Esophagus squamous epithelium (tissue), 5 donors: ENCODE results near the gene EN2. TPM values are rescaled to one million over a fixed set of nuclear protein-coding genes. Genes with fewer than 3 reads are reported as not detected.
A peak's percentile ranks its signal among the peaks of the same experiment; 100 is the strongest.

Experiments used
- DNase-seq: peaks from one replicate; lab custom pipeline; 2025; lab: John Stamatoyannopoulos, UW
- H3K27ac ChIP-seq, 4 donors: fragments of 200-600 bp; sonication (generic); one replicate each; pipeline ENCODE4 v1.5.1; 2016 to 2019; ENCODE audit warnings: mild to moderate bottlenecking in 1 of 4
- H3K27me3 ChIP-seq, 4 donors: fragments of 200-600 bp; sonication (generic); 1 replicate in 3 of 4; 2 replicates in 1 of 4; pipeline versions ENCODE4 v1.5.1 to v1.6.0; 2017 to 2021; ENCODE audit warnings: antibody characterized with exemption in 1 of 4
- H3K36me3 ChIP-seq, 3 donors: fragments of 200-600 bp; sonication (generic); one replicate each; pipeline ENCODE4 v1.5.1; 2016 to 2019
- H3K4me1 ChIP-seq, 3 donors: fragments of 200-600 bp; sonication (generic); one replicate each; pipeline ENCODE4 v1.5.1; 2017 to 2019
- H3K4me3 ChIP-seq, 4 donors: fragments of 200-600 bp; sonication (generic); 1 replicate in 3 of 4; 2 replicates in 1 of 4; pipeline ENCODE4 v1.5.1; 2016 to 2019; ENCODE audit warnings: mild to moderate bottlenecking in 2 of 4, moderate library complexity in 1 of 4
- H3K9me3 ChIP-seq, 3 donors: fragments of 200-600 bp; sonication (generic); one replicate each; pipeline ENCODE4 v1.5.1; 2016 to 2019
- POLR2A ChIP-seq, 4 donors: fragments of 450-650 bp; IDR thresholded peaks; one replicate each; pipeline ENCODE4 v1.6.1; 2017; ENCODE audit warnings: antibody characterized with exemption in 4 of 4, mild to moderate bottlenecking in 4 of 4, moderate library complexity in 3 of 4
- WGBS, 2 donors: methylation state at CpG; one replicate each; pipeline ENCODE4 v1.1.5; 2018; 5-methylcytosine and 5-hydroxymethylcytosine counted together
- intact Hi-C: fragments of 100-400 bp; cut with DNase I; formaldehyde crosslinking; loops from one replicate; pipeline ENCODE4 v1.15.0; 2022
- total RNA-seq, 4 donors: library from RNA; depleted of rRNA; stranded (reverse); fragments of >200 nt; gene quantifications; one replicate each; pipeline ENCODE4 v1.1.0, GENCODE V29; 2016
- TF ChIP-seq, protein P1 (sequence below), 6 experiments: fragments of 450-650 bp in 4 of 6; fragments of 200-600 bp in 2 of 6; sonication (generic) in 2 of 6; IDR thresholded peaks; one replicate each; pipeline ENCODE4 v1.5.1; 2016 to 2019; ENCODE audit warnings: antibody characterized with exemption in 6 of 6, mild to moderate bottlenecking in 4 of 6, moderate library complexity in 4 of 6
- donor health status: DM: yes; HTN: yes; CAD: no.

Gene EN2
- total RNA-seq, 4 donors from 2014 or later, result under 0.01 TPM; not detected in 3

DNA sequence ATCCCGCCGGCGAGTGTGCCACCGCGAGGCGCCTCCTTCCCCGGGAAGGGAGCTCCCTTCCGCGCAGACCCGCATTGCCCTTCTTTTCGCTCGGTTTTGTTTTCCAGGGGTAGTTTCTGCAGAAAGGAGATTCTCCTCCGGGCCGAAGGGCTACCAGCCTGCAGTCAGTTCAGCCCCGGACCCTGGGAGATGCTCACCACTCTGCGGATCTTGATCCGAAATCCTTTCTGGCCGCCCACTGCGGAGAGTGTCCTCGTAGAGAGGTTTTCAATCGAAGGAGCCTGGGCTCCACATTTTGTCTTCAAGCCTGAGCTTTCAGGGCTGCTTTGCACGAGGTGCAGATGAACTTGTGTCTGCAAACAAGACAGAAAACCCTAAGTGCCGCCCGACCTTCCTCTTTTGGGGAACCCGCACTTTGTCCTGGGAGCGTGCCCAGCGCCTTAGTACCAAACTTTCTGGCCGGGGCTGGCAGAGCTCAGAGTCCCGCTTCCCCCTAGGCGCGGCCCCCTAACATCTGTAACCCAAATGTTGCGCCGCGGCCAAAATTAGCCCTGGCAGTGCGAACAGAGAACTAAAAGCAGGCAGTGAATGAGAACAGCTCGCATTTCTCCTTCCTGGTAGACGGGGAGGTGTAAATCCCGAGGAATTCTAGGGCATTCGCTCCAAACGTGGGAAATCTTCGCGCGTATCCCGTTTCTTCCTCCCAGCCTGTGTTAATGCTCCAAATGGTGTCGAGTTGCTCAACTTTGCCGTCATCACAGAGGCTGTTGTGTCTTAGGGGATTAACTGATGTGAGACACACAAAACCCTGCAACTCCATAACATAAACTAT lies 6.7 kb upstream of the EN2 start:
- Histone ChIP-seq H3K27ac (no peak overlapping the region), H3K36me3 (no peaks in the 10 kb centered on the region), H3K27me3 (peaks cover 58 to 100% (median 81%) of the 10 kb centered on the region in 4 donors), H3K9me3 (no peaks in the 10 kb centered on the region), H3K4me3 (no peak overlapping the region), H3K4me1 (peaks cover 16 to 58% (median 19%) of the 10 kb centered on the region in 3 donors)
- intact Hi-C loops, result no loop called here
- 1 to 10% methylated on average over 18 to 33 of the region's 46 CpGs for WGBS, 2 donors
- DNase-seq, result no peak
- TF ChIP-seq, protein P1, sequence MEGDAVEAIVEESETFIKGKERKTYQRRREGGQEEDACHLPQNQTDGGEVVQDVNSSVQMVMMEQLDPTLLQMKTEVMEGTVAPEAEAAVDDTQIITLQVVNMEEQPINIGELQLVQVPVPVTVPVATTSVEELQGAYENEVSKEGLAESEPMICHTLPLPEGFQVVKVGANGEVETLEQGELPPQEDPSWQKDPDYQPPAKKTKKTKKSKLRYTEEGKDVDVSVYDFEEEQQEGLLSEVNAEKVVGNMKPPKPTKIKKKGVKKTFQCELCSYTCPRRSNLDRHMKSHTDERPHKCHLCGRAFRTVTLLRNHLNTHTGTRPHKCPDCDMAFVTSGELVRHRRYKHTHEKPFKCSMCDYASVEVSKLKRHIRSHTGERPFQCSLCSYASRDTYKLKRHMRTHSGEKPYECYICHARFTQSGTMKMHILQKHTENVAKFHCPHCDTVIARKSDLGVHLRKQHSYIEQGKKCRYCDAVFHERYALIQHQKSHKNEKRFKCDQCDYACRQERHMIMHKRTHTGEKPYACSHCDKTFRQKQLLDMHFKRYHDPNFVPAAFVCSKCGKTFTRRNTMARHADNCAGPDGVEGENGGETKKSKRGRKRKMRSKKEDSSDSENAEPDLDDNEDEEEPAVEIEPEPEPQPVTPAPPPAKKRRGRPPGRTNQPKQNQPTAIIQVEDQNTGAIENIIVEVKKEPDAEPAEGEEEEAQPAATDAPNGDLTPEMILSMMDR (IDR thresholded peaks at IDR 0.05), result no peak
- TF ChIP-seq POLR2A (IDR thresholded peaks at IDR 0.05), result no peak

- Histone ChIP-seq H3K27ac (no peak overlapping the region), H3K4me1 (peaks cover 16 to 65% (median 25%) of the 10 kb centered on the region in 3 donors), H3K9me3 (no peaks in the 10 kb centered on the region), H3K27me3 (peaks cover 60 to 100% (median 87%) of the 10 kb centered on the region in 4 donors), H3K4me3 (no peak overlapping the region), H3K36me3 (no peaks in the 10 kb centered on the region)
- DNase-seq, result no peak
- intact Hi-C loops, result no loop called here
- WGBS, 2 donors, result 19 to 24% methylated on average over 9 of the region's 9 CpGs
- TF ChIP-seq, protein P1 (IDR thresholded peaks at IDR 0.05), result no peak
- no peak for TF ChIP-seq POLR2A (IDR thresholded peaks at IDR 0.05)
These were observed 6.1 kb upstream of the EN2 start for GRCh38 chr7:155451840-155452239.

DNA sequence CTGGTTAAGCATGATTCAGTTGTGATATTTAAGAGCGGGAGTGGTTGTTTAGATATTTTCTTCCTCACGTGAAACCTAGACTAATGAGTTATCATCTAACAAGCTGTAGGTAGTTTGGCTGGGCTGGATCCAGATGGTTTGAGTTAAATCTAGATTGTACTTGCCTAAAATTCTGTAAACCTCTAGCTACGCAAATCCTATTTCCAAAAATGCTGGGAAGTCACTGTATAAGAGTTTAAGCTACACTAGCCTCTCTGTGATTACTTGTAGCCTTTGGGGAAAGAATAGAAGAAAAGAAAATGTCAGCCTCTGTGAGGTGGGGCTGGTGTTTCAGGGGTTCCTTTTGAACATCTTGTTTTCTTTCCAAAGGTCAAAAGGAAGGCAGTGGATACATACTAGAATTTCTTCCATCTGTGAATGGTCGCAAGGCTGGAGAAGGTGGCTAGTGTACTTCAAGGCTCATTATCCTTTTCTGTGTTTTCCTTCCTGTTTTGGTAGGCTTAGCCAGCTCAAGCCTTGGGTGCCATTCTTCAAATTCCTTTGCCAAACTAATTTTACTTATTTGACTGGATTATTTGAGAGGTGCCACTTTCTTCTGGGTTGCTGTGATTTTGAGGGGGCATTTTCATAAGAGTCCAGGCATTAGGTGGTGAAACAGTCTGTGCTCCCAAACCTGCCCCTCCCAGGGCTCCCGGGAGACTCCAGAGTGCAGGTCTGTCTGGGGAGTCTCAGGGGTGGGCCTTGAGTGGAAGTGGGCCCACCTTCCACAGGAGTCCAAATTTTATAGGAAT lies 5.2 kb upstream of the EN2 start:
- Histone ChIP-seq H3K4me1 (peaks cover 16 to 71% (median 29%) of the 10 kb centered on the region in 3 donors), H3K36me3 (no peaks in the 10 kb centered on the region), H3K4me3 (no peak overlapping the region), H3K27ac (no peak overlapping the region), H3K9me3 (no peaks in the 10 kb centered on the region), H3K27me3 (peaks cover 62 to 98% (median 88%) of the 10 kb centered on the region in 4 donors)
- DNase-seq, result no peak
- intact Hi-C loops, result no loop called here
- TF ChIP-seq, protein P1 (IDR thresholded peaks at IDR 0.05), result no peak
- WGBS, 2 donors, result 28 to 29% methylated on average over 4 to 5 of the region's 5 CpGs

GRCh38 chr7:155453296-155454182 lies 4.4 kb upstream of the EN2 start:
- 0 to 8% methylated on average over 4 to 8 of the region's 57 CpGs for WGBS, 2 donors
- TF ChIP-seq, protein P1 (IDR thresholded peaks at IDR 0.05), result no peak
- no peak for TF ChIP-seq POLR2A (IDR thresholded peaks at IDR 0.05)
- Histone ChIP-seq H3K36me3 (no peaks in the 10 kb centered on the region), H3K27me3 (peaks cover 62 to 98% (median 81%) of the 10 kb centered on the region in 4 donors), H3K4me3 (peak overlapping the region in 2 of 4 donors; percentile 11 to 38), H3K27ac (no peak overlapping the region), H3K4me1 (peaks cover 22 to 74% (median 31%) of the 10 kb centered on the region in 3 donors), H3K9me3 (no peaks in the 10 kb centered on the region)
- intact Hi-C loops, result no loop called here
- DNase-seq, result no peak
